ENCODE results near the gene L3MBTL3. TPM values are rescaled to one million over a fixed set of nuclear protein-coding genes. Genes with fewer than 3 reads are reported as not detected.

L3MBTL3 gene
- total and polyA plus RNA-seq, 10 of the 15 experiments (the other 5 are each of a cell fraction or from before 2014, with no cell fraction given) = 0.71 to 9.4 (median 6.2) TPM

DNA sequence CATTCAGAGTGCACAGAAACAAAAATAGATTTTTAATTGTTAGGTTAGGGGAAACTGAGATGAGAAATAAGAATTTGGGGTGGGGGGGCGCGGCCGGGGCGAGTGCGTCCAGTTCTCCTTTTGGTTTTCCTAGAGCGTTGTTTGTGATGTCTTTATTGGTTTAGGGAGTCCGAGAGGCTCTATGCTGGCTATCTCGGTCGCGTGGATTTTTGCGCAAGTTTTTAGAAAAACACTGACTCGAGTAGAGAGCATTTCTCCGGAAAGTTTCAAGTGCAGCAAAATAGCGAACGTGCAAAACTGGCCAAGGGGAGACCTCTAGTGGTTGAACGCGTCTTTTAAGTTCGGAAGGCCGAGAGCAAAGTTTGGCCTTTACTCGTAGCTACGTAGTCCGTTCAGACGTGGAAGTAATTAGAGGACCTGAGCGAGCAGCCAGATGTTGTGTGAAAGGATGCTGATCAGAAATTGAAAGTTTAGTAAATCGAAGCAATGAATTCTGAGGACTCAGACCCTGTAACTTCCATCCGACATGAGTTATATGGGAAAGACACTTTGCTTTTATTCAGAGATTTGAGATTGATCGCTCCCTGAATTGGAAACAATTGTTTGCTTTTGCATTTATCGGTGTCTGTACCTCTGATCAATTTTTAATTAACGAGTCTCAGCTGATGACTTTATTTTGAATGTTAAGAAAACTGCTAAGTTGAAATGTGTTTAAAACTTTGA, 2.7 kb downstream of the L3MBTL3 start (continued):
- TF ChIP-seq, protein P1, sequence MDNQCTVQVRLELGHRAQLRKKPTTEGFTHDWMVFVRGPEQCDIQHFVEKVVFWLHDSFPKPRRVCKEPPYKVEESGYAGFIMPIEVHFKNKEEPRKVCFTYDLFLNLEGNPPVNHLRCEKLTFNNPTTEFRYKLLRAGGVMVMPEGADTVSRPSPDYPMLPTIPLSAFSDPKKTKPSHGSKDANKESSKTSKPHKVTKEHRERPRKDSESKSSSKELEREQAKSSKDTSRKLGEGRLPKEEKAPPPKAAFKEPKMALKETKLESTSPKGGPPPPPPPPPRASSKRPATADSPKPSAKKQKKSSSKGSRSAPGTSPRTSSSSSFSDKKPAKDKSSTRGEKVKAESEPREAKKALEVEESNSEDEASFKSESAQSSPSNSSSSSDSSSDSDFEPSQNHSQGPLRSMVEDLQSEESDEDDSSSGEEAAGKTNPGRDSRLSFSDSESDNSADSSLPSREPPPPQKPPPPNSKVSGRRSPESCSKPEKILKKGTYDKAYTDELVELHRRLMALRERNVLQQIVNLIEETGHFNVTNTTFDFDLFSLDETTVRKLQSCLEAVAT (IDR thresholded peaks at IDR 0.05) = peak; percentile 89
- TF ChIP-seq RB1 (IDR thresholded peaks at IDR 0.05; ENCODE audit: borderline replicate concordance) (peak; percentile 50; the same call in 1 of the 2 replicates), SUPT20H (IDR thresholded peaks at IDR 0.05; ENCODE audit: borderline replicate concordance, control insufficient read depth, low read depth, low read length) (no peak), RAD21 (IDR thresholded peaks at IDR 0.05; ENCODE audit: insufficient read depth, low read depth, low read length) (peak; percentile 94), WRNIP1 (IDR thresholded peaks at IDR 0.05; ENCODE audit: borderline replicate concordance, low read depth, low read length) (0 out of 2 replicates have a peak, but pooled peaks have one; percentile 81), YY1 (IDR thresholded peaks at IDR 0.05; ENCODE audit: low read depth, low read length) (peak; percentile 75), ZSCAN29 (IDR thresholded peaks at IDR 0.05) (peak; percentile 32; the same call in 1 of the 2 replicates), NFXL1 (IDR thresholded peaks at IDR 0.05; ENCODE audit: borderline replicate concordance) (no peak), CHD2 (IDR thresholded peaks at IDR 0.05; ENCODE audit: borderline replicate concordance, low read depth, low read length) (peak; percentile 26; the same call in 1 of the 2 replicates), ZNF24 (IDR thresholded peaks at IDR 0.05) (no peak), CREM (IDR thresholded peaks at IDR 0.05; ENCODE audit: low read depth) (peak; percentile 34), PML (IDR thresholded peaks at IDR 0.05; ENCODE audit: low read length) (0 out of 2 replicates have a peak, but pooled peaks have one; percentile 29), TARDBP (IDR thresholded peaks at IDR 0.05; ENCODE audit: borderline replicate concordance) (no peak)
